Measurements from ENCODE around the gene MITF.

The MITF gene

DNA sequence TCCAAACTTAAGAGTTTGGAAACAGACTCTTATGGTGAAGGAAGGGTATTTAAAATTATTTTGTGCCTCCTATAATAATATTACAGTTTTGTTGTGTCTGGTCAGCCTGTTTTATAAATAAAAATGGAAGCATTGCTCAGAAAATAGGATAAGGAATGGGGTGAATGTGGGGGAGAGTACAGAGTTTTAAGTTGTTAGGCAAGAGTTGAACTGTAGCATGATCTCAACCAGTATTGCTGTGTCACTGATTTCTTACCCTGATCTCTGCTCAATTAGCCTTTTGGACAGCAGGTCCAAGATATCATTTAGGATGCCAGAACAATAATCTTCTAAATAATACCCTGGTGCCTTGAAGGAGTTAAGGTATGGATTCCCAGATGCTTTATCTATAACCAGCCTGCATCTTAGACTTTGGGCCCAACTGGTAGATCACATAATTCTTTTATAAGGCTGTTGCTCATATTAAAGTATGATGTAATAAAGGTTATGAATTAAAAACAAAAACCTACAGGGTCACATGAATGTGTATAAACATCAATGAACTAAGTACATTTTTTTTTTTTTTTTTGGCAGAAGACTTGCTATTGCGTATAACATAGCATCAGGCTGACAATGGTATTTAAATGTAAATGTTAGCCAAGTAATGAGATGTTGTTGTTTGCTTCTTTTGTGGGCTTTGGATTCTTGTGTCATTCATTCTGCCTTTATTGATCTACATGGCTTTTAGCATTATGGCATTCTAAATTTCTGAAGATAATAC, 70.0 kb downstream of the MITF start:
- TF ChIP-seq, protein P1, sequence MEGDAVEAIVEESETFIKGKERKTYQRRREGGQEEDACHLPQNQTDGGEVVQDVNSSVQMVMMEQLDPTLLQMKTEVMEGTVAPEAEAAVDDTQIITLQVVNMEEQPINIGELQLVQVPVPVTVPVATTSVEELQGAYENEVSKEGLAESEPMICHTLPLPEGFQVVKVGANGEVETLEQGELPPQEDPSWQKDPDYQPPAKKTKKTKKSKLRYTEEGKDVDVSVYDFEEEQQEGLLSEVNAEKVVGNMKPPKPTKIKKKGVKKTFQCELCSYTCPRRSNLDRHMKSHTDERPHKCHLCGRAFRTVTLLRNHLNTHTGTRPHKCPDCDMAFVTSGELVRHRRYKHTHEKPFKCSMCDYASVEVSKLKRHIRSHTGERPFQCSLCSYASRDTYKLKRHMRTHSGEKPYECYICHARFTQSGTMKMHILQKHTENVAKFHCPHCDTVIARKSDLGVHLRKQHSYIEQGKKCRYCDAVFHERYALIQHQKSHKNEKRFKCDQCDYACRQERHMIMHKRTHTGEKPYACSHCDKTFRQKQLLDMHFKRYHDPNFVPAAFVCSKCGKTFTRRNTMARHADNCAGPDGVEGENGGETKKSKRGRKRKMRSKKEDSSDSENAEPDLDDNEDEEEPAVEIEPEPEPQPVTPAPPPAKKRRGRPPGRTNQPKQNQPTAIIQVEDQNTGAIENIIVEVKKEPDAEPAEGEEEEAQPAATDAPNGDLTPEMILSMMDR (IDR thresholded peaks at IDR 0.05; ENCODE audit: low read depth, low read length, missing control alignments) = no peak
- no peak overlapping the region for H3K4me3 ChIP-seq (replicated peaks; ENCODE audit: low read depth, low read length)
- no peak for DNase-seq (ENCODE audit: extremely low read depth, low read depth)

DNA sequence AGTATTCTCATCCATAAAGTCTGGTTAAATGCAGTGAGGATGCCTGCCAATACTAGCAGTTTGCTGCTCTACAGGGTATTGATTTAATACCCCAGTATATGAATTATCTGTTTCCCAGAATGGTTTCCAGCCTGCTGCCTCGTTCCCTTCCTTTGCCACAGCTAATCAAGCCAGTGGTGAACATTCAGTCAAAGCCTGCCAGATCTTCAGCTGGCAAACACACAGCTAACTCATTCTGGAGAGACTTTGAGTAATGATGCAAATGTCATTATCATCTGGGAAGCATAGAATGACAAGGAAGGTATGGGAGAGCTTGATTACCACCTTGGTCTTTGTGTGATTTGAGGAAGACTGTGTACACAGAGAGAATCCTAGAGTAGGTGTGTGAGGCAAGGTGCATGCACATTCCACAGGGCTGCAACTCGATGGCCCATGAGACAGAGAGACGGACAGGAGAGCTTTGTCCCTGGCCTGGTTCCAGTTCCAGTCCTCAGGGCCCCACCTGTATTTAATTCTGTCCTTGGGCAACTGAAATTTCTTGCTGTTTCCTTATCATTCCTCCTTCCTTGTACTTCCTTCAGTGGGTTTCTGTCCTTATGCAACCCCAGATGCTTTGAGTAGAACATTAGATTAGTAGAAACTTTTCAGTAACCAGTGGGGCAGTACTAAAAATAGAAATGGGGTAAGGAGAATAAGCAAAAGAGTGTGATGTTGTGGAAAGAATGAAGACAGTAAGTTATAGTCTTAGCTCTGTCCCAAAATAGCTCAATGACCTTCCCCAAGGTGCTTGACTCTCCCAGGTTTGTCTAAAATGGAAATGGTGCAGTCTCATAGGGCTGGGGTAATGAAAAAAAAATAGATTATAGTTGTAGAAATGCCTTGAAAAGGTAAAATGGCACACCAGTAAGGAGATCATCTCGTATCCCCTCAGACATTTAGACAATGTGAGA, 72.5 kb downstream of the MITF start:
- DNase-seq (ENCODE audit: extremely low read depth, low read depth) = no peak
- TF ChIP-seq, protein P1 (IDR thresholded peaks at IDR 0.05; ENCODE audit: low read depth, low read length, missing control alignments) = no peak
- no peak overlapping the region for H3K4me3 ChIP-seq (replicated peaks; ENCODE audit: low read depth, low read length)

DNA sequence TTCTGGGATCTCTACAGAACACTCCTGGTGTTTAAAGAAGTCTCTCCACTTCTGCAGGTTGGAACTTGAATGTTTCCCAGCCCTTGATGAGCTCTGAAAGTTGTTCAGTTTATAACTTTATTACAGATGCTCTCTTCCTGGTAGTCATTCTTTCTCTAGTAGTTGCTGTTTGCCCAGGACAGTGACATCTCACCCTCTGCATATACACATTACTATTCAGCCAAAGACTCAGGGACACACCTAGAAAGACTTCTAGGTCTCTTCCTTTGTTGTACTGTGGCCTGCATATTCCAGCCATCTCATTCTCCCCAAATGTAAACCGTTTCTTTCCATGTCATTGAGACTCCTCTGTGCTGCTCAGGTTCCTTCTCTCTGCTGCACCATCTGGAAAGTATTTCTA, 76.7 kb downstream of the MITF start:
- no peak for DNase-seq (ENCODE audit: extremely low read depth, low read depth)
- TF ChIP-seq, protein P1 (IDR thresholded peaks at IDR 0.05; ENCODE audit: low read depth, low read length, missing control alignments) = no peak

DNA sequence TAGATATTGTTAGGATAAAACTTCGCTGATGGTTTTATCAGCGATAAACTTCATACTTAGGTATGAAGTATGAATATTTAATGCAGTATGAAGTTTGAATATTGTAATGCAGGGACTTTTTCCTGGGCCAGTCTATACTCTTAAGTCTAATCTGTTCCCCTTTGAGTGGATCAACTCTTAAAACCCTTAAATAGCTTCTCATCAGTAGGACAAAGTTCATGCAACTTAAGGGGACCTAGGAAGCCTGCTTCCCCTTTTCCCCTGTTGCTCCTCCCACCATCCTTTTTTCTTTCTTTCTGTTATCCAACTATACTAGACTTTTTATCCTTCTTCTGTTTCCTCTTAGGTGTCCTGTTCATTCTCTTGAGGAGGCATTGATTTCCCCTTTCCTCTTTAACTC, 78.7 kb downstream of the MITF start:
- DNase-seq (ENCODE audit: extremely low read depth, low read depth) = no peak
- TF ChIP-seq, protein P1 (IDR thresholded peaks at IDR 0.05; ENCODE audit: low read depth, low read length, missing control alignments) = no peak
- no peak overlapping the region for H3K4me3 ChIP-seq (replicated peaks; ENCODE audit: low read depth, low read length)

More for the DNA sequence above, 76.7 kb downstream of the MITF start:
- H3K4me3 ChIP-seq (replicated peaks; ENCODE audit: low read depth, low read length) = no peak overlapping the region

DNA sequence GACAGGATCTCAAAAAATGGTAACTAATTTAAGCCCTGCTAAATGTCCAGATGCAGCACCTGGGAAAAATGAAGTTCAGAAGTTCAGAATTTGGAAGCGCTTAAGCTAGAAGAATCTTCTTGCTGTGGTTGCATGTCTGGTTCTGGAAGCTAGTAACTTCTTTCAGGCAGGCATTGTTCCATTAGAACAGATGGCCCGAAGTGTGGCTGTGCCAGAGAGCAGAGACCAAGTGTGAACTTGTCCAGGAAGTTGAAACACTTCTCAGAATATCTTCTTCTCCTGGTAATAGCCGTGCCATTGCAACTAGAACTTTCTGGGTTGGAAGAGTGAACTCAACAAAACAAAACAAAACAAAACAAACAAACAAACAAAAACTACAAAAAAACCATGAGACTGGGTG, 80.0 kb downstream of the MITF start:
- TF ChIP-seq, protein P1 (IDR thresholded peaks at IDR 0.05; ENCODE audit: low read depth, low read length, missing control alignments) = no peak
- no peak for DNase-seq (ENCODE audit: extremely low read depth, low read depth)

DNA sequence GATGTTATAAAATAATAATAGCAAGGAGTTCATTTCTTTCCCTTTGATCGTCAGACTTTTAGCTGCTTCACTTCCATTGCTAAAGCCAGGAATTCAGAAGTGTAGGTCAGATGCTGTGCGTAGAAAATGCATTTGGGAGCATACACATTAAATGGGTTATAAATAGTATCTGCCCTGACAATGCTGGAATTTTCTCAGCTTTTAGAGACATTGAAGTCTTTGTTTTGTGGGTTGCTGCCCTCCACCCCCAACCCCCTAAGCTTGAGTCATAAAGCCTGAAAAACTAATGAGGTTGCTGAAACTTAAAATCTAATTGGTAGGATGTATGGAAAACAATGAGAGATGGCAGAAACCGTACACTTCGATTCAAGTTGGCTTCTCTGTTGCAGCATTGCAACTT, 81.9 kb downstream of the MITF start:
- no peak overlapping the region for H3K4me3 ChIP-seq (replicated peaks; ENCODE audit: low read depth, low read length)
- TF ChIP-seq, protein P1 (IDR thresholded peaks at IDR 0.05; ENCODE audit: low read depth, low read length, missing control alignments) = no peak
- DNase-seq (ENCODE audit: extremely low read depth, low read depth) = no peak

More for the DNA sequence above, 80.0 kb downstream of the MITF start:
- H3K4me3 ChIP-seq (replicated peaks; ENCODE audit: low read depth, low read length) = no peak overlapping the region
